Naive thymus-derived CD4-positive, alpha-beta T cell (primary cell): ENCODE data around the gene LRRFIP2. TPM values are rescaled to one million over a fixed set of nuclear protein-coding genes. Genes with fewer than 3 reads are reported as not detected.
"Not testable (repeated sequence)": the region's sequence is repeated elsewhere in the genome, so short reads cannot be mapped to it uniquely, and the experiment has no call there.

Experiments used
- ATAC-seq: fragments of 150-1000 bp; cut with Tn5 transposase; 2 replicates; pipeline ENCODE4 v1.10.0; 2021; ENCODE audit warnings: mild to moderate bottlenecking, moderate library complexity
- CTCF ChIA-PET: fragments of 350-600 bp; sonication (Branson Sonifier 250); formaldehyde crosslinking; loops from one replicate; lab custom pipeline; 2021; ENCODE audit warnings: antibody characterized with exemption; lab: Charles Lee
- POLR2A ChIA-PET: fragments of 350-600 bp; sonication (Branson Sonifier 250); formaldehyde crosslinking; loops from one replicate; lab custom pipeline; 2021; ENCODE audit warnings: antibody characterized with exemption, inconsistent platforms; lab: Charles Lee
- DNase-seq, 9 donors: peaks; one replicate each; pipeline versions ENCODE4 v3.0.0 to v3.0.0-alpha.2; 2020 to 2022; ENCODE audit warnings: mixed read lengths in 1 of 9
- H3K27ac ChIP-seq: one replicate; pipeline ENCODE4 v1.7.0; 2013; ENCODE audit warnings: mild to moderate bottlenecking, low read depth, low read length, moderate library complexity
- H3K27me3 ChIP-seq, 2 donors: one replicate each; pipeline ENCODE4 v1.7.0; 2013; ENCODE audit warnings: low read length in 2 of 2, mild to moderate bottlenecking in 2 of 2, moderate library complexity in 2 of 2; ENCODE audit not compliant: control insufficient read depth in 2 of 2, insufficient read depth in 2 of 2
- H3K36me3 ChIP-seq, 3 experiments: 1 replicate in 2 of 3; 2 replicates in 1 of 3; pipeline ENCODE4 v1.7.0; 2013; ENCODE audit warnings: low read length in 3 of 3, mild to moderate bottlenecking in 3 of 3, moderate library complexity in 1 of 3; ENCODE audit not compliant: insufficient read depth in 3 of 3, control insufficient read depth in 2 of 3
- H3K4me1 ChIP-seq, 2 donors: one replicate each; pipeline ENCODE4 v1.7.0; 2013; ENCODE audit warnings: low read length in 2 of 2, mild to moderate bottlenecking in 2 of 2, moderate library complexity in 1 of 2; ENCODE audit not compliant: control insufficient read depth in 2 of 2, insufficient read depth in 2 of 2
- H3K4me3 ChIP-seq: 2 replicates; pipeline ENCODE4 v1.7.0; 2013; ENCODE audit warnings: mild to moderate bottlenecking, low read length
- H3K9me3 ChIP-seq, 3 experiments: 1 replicate in 2 of 3; 2 replicates in 1 of 3; pipeline ENCODE4 v1.7.0; 2013; ENCODE audit warnings: low read length in 3 of 3; ENCODE audit not compliant: control insufficient read depth in 2 of 3
- H3K27ac Mint-ChIP-seq, 9 donors: one replicate each; pipeline ENCODE4 v1.8.0; 2020 to 2022; ENCODE audit warnings: mixed read lengths in 9 of 9, mild to moderate bottlenecking in 8 of 9, moderate library complexity in 5 of 9, inconsistent platforms in 2 of 9
- H3K27me3 Mint-ChIP-seq, 5 donors: one replicate each; pipeline ENCODE4 v1.8.0; 2021 to 2022; ENCODE audit warnings: mixed read lengths in 5 of 5, mild to moderate bottlenecking in 1 of 5
- H3K36me3 Mint-ChIP-seq, 5 donors: one replicate each; pipeline ENCODE4 v1.8.0; 2020 to 2022; ENCODE audit warnings: mixed read lengths in 5 of 5, mild to moderate bottlenecking in 3 of 5, inconsistent platforms in 1 of 5
- H3K4me1 Mint-ChIP-seq, 7 donors: one replicate each; pipeline ENCODE4 v1.8.0; 2020 to 2022; ENCODE audit warnings: mixed read lengths in 7 of 7, mild to moderate bottlenecking in 3 of 7, inconsistent platforms in 1 of 7
- H3K4me3 Mint-ChIP-seq, 10 donors: one replicate each; pipeline ENCODE4 v1.8.0; 2020 to 2022; ENCODE audit warnings: mild to moderate bottlenecking in 10 of 10, mixed read lengths in 10 of 10, moderate library complexity in 6 of 10, inconsistent platforms in 2 of 10
- H3K9me3 Mint-ChIP-seq, 11 donors: one replicate each; pipeline ENCODE4 v1.8.0; 2020 to 2022; ENCODE audit warnings: mixed read lengths in 11 of 11, mild to moderate bottlenecking in 4 of 11, inconsistent platforms in 1 of 11, moderate library complexity in 1 of 11
- intact Hi-C, 2 donors: fragments of 100-400 bp; cut with micrococcal nuclease; formaldehyde crosslinking; loops; one replicate each; pipeline ENCODE4 v1.15.1; 2023
- polyA plus RNA-seq, 2 donors: library from polyadenylated mRNA; unstranded; fragments of 300-500 nt; fragmentation: Illumina TruSeq; gene quantifications; one replicate each; pipeline ENCODE4 v1.2.3, GENCODE V29; 2021
- total RNA-seq, 6 experiments: library from RNA in 5 of 6; stranded (reverse) in 5 of 6; gene quantifications; 1 replicate in 5 of 6; 2 replicates in 1 of 6; pipeline ENCODE4 v1.2.3 and lab custom pipeline; 2021 to 2026

Gene LRRFIP2, protein sequence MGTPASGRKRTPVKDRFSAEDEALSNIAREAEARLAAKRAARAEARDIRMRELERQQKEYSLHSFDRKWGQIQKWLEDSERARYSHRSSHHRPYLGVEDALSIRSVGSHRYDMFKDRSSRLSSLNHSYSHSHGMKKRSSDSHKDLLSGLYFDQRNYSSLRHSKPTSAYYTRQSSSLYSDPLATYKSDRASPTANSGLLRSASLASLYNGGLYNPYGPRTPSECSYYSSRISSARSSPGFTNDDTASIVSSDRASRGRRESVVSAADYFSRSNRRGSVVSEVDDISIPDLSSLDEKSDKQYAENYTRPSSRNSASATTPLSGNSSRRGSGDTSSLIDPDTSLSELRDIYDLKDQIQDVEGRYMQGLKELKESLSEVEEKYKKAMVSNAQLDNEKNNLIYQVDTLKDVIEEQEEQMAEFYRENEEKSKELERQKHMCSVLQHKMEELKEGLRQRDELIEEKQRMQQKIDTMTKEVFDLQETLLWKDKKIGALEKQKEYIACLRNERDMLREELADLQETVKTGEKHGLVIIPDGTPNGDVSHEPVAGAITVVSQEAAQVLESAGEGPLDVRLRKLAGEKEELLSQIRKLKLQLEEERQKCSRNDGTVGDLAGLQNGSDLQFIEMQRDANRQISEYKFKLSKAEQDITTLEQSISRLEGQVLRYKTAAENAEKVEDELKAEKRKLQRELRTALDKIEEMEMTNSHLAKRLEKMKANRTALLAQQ
- total RNA-seq (10 to 100 TPM; 25.8 to 87.5 (median 29.7) TPM), polyA plus RNA-seq (10 to 100 TPM; 14.0 to 15.3 TPM), total RNA-seq (lab: John Stamatoyannopoulos, UW) (33.4 reads per million, percentile 62 among the genes with 10 or more reads in this experiment)

DNA sequence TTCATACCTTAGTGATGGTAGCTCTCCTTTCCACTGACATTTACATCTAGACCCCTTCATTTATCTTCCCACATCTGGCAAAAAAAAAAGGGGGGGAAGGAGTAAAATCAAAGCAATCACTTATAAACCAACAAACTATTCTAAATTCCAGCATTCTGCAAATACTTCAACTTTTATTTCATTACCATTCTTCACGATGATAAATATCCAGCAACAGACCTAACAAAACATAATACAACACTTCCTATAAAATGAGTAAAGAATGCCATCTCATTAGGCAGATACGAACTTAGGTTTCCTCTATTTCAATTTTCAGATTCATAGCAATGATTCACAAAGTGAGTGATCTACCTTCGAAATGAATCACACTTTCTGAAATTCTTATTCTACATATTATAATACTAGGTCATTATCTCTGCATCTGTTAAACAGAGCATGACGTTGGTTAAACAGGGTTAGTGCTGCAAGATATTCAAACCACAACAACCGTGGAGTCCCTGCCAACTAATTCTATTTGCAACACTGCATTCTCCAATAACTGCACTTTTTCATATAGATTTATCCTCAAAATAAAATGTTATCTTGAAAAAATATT, at the start of gene LRRFIP2:
Gene LRRFIP2 (minus strand): TSS at position 51 of the 595 bp plus-strand sequence. CDS start 25,599 bp downstream, outside the sequence.
- Histone ChIP-seq H3K4me3 (peak within 1 kb of the TSS; percentile 87), H3K36me3 (peaks cover 0 to 15% (median 0%) of the 10 kb centered on the region in 3 experiments), H3K9me3 (no peaks in the 10 kb centered on the region), H3K4me1 (peaks cover 0 to 7% of the 10 kb centered on the region in 2 donors), H3K27me3 (no peaks in the 10 kb centered on the region), H3K27ac (peak within 1 kb of the TSS; percentile 84)
- Mint-ChIP-seq H3K4me1 (peaks cover 40 to 65% (median 52%) of the 10 kb centered on the region in 7 donors), H3K36me3 (peaks cover 0 to 12% (median 8%) of the 10 kb centered on the region in 5 donors), H3K9me3 (no peaks in the 10 kb centered on the region), H3K4me3 (peak within 1 kb of the TSS; percentile 82 to 95 (median 91)), H3K27me3 (no peaks in the 10 kb centered on the region), H3K27ac (peak within 1 kb of the TSS; percentile 30 to 93 (median 82))
- POLR2A ChIA-PET: interaction anchor here (0.6 kb wide), 1 partner anchor 39 kb away, joined by 3 read pairs; no protein-coding TSS in a partner anchor
- DNase-seq: peak in 3 of 9 donors; percentile 5 to 22 (median 6)
- intact Hi-C loops: no loop called here
- ATAC-seq: peak; percentile 45
- CTCF ChIA-PET: interaction anchor here (0.6 kb wide), 1 partner anchor 29 kb away, joined by 3 read pairs; no protein-coding TSS in a partner anchor

DNA sequence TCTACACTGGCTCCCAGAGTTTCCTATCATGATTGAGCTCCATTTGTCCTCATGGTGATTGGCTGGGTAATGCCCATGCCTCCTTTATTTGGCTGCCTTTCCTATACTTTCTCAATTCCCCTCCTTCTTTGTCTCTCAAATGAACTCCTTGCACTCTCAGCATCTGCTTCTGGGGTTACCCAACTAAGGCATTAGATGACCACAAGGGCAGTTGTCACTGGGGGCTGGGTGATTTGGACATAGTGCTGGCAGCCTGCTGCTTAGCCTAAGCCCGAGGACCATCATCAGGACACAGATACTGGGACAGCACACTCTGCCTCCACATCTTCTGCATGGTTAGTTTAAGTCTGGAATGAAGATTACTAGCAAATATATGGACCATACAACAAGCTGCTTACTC, 49.2 kb upstream of the LRRFIP2 start:
- no peaks in the 10 kb centered on the region for H3K36me3 Mint-ChIP-seq
- no peak for DNase-seq
- peaks cover 2 to 50% (median 18%) of the 10 kb centered on the region in 7 donors for H3K4me1 Mint-ChIP-seq
- H3K9me3 Mint-ChIP-seq: no peaks in the 10 kb centered on the region
- H3K4me3 Mint-ChIP-seq: no peak overlapping the region
- ChIA-PET CTCF (interaction anchor here (1.0 kb wide), 1 partner anchor 11 kb away, joined by 3 read pairs; no protein-coding TSS in a partner anchor), POLR2A (no interaction called here)
- Histone ChIP-seq H3K36me3 (no peaks in the 10 kb centered on the region), H3K27ac (no peak overlapping the region), H3K4me1 (peaks cover 19 to 31% of the 10 kb centered on the region in 2 donors), H3K9me3 (no peaks in the 10 kb centered on the region), H3K27me3 (no peaks in the 10 kb centered on the region), H3K4me3 (no peak overlapping the region)
- ATAC-seq: no peak
- H3K27ac Mint-ChIP-seq: no peak overlapping the region
- intact Hi-C loops: no loop called here
- H3K27me3 Mint-ChIP-seq: peaks cover 0 to 32% (median 0%) of the 10 kb centered on the region in 5 donors

DNA sequence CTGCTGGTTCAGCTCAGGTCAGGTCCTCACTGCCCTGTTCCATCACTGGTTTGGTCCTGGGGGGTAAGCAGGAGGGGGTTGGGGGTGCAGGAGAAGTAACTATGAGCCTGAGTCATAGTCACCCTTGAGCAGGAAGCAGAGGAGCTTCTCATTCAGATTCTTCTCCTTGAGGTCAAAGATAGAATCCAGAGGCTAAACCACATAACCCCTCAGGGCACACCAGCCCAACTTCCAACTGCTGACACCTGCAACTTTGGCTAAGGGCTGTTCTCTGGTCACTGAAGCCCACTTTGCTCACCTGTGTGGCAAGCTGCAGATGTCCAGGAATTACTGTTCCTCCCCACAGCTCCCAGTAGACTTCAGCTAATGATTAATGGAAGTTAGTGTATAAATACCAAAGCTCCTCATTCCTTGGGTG, 48.8 kb upstream of the LRRFIP2 start:
- H3K4me3 Mint-ChIP-seq: no peak overlapping the region
- H3K27me3 Mint-ChIP-seq: peaks cover 0 to 31% (median 0%) of the 10 kb centered on the region in 5 donors
- POLR2A ChIA-PET: no interaction called here
- H3K4me1 Mint-ChIP-seq: peaks cover 2 to 51% (median 18%) of the 10 kb centered on the region in 7 donors
- ATAC-seq (no peak), DNase-seq (no peak)
- CTCF ChIA-PET: interaction anchor here (1.0 kb wide), 1 partner anchor 11 kb away, joined by 3 read pairs; no protein-coding TSS in a partner anchor
- H3K36me3 ChIP-seq: no peaks in the 10 kb centered on the region
- intact Hi-C loops: no loop called here
- no peaks in the 10 kb centered on the region for H3K9me3 Mint-ChIP-seq
- peak overlapping the region in 1 of 9 donors; percentile 9 for H3K27ac Mint-ChIP-seq
- H3K9me3 ChIP-seq: no peaks in the 10 kb centered on the region
- no peak overlapping the region for H3K27ac ChIP-seq
- H3K27me3 ChIP-seq: no peaks in the 10 kb centered on the region
- no peaks in the 10 kb centered on the region for H3K36me3 Mint-ChIP-seq
- H3K4me1 ChIP-seq: peaks cover 23 to 33% of the 10 kb centered on the region in 2 donors
- H3K4me3 ChIP-seq: no peak overlapping the region

DNA sequence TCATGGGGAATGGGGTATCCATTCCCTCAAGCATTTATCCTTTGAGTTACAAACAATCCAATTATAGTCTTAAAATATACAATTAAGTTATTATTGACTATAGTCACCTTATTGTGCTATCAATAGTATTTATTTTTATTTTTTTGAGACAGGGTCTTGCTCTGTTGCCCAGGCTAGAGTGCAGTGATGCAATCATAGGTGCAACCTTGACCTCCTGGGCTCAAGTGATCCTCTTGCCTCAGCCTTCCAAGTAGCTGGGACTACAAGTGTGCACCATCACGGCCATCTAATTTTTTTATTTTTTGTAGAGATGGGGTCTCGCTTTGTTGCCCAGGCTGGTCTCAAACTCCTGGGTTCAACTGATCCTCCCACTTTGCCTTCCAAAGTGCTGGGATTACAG, 48.2 kb upstream of the LRRFIP2 start:
- Mint-ChIP-seq H3K27me3 (peaks cover 0 to 25% (median 0%) of the 10 kb centered on the region in 5 donors), H3K4me1 (peaks cover 2 to 49% (median 18%) of the 10 kb centered on the region in 7 donors)
- H3K27ac Mint-ChIP-seq, H3K9me3 Mint-ChIP-seq, H3K36me3 ChIP-seq, ATAC-seq, H3K27me3 ChIP-seq, POLR2A ChIA-PET, DNase-seq, H3K36me3 Mint-ChIP-seq, intact Hi-C loops, H3K4me3 Mint-ChIP-seq, H3K27ac ChIP-seq, H3K4me3 ChIP-seq, H3K9me3 ChIP-seq: not testable (repeated sequence)
- CTCF ChIA-PET: interaction anchor here (1.0 kb wide), 1 partner anchor 10 kb away, joined by 3 read pairs; no protein-coding TSS in a partner anchor
- peaks cover 29 to 35% of the 10 kb centered on the region in 2 donors for H3K4me1 ChIP-seq

DNA sequence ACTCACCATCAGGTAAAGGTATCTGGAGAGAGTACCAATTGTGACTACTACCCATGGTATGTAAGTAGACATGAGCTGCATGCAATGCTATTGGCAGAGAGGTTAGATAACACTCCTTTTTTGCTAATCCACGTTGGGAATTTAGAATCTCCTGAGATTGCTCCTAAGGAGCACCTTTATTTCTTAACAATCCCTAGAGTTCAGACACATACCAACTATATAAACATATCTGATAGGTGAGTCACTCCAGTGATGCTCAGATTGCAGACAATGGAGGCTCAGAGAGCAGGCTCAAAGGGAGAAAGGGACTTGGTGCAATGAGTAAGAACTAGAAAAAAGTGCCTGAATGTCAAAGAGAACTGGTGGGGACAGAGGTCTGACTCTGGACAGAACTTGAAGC, 47.0 kb upstream of the LRRFIP2 start:
- no peak overlapping the region for H3K27ac ChIP-seq
- no peaks in the 10 kb centered on the region for H3K36me3 ChIP-seq
- ChIA-PET POLR2A (no interaction called here), CTCF (interaction anchor here (0.6 kb wide), 1 partner anchor 439 kb away, joined by 8 read pairs; no protein-coding TSS in a partner anchor)
- H3K9me3 Mint-ChIP-seq: no peaks in the 10 kb centered on the region
- intact Hi-C loops: no loop called here
- H3K27ac Mint-ChIP-seq: no peak overlapping the region
- no peak for ATAC-seq
- no peaks in the 10 kb centered on the region for H3K9me3 ChIP-seq
- no peak for DNase-seq
- H3K27me3 Mint-ChIP-seq: peaks cover 0 to 21% (median 0%) of the 10 kb centered on the region in 5 donors
- peaks cover 7 to 57% (median 22%) of the 10 kb centered on the region in 7 donors for H3K4me1 Mint-ChIP-seq
- peaks cover 39 to 40% of the 10 kb centered on the region in 2 donors for H3K4me1 ChIP-seq
- no peaks in the 10 kb centered on the region for H3K27me3 ChIP-seq
- H3K36me3 Mint-ChIP-seq: no peaks in the 10 kb centered on the region
- H3K4me3 ChIP-seq: no peak overlapping the region
- no peak overlapping the region for H3K4me3 Mint-ChIP-seq

DNA sequence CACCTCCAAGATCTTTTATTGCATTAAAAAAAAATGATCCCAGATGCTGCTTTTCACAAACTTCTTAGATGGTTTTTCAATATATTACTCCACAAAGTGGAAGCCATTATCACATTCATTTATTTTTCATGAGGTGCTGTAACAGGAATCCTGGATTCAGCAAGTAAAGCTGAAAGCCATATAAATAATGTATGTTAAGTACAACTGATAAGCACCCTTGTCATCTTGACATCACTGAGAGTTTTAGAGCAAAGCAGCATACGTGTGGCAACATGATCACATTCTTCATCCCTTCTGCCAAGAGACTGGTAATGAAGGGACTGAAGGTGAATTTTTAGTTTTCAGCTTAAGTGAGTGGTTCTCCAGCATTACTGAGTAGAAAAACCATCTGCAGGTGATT, 44.9 kb upstream of the LRRFIP2 start:
- no peaks in the 10 kb centered on the region for H3K9me3 Mint-ChIP-seq
- no peak overlapping the region for H3K27ac ChIP-seq
- H3K36me3 ChIP-seq: no peaks in the 10 kb centered on the region
- peaks cover 7 to 52% (median 11%) of the 10 kb centered on the region in 7 donors for H3K4me1 Mint-ChIP-seq
- H3K27ac Mint-ChIP-seq: peak overlapping the region in 2 of 9 donors; percentile 31 to 37
- H3K4me1 ChIP-seq: peaks cover 32 to 46% of the 10 kb centered on the region in 2 donors
- no peak for DNase-seq
- ChIA-PET CTCF (no interaction called here), POLR2A (interaction anchor here (0.7 kb wide), 2 partner anchors 22 to 394 kb away, joined by 3 to 6 read pairs; no protein-coding TSS in a partner anchor)
- H3K27me3 Mint-ChIP-seq: peaks cover 0 to 6% (median 0%) of the 10 kb centered on the region in 5 donors
- H3K27me3 ChIP-seq: no peaks in the 10 kb centered on the region
- H3K4me3 ChIP-seq: no peak overlapping the region
- no peak overlapping the region for H3K4me3 Mint-ChIP-seq
- no peak for ATAC-seq
- no peaks in the 10 kb centered on the region for H3K9me3 ChIP-seq
- intact Hi-C loops: no loop called here
- H3K36me3 Mint-ChIP-seq: no peaks in the 10 kb centered on the region
